Femur (tissue), 1 donor: Measurements from ENCODE around the gene PRRX2.

Source experiments
- DNase-seq: peaks from one replicate; pipeline ENCODE4 v3.0.0-alpha.2; 2017

Gene PRRX2

DNA sequence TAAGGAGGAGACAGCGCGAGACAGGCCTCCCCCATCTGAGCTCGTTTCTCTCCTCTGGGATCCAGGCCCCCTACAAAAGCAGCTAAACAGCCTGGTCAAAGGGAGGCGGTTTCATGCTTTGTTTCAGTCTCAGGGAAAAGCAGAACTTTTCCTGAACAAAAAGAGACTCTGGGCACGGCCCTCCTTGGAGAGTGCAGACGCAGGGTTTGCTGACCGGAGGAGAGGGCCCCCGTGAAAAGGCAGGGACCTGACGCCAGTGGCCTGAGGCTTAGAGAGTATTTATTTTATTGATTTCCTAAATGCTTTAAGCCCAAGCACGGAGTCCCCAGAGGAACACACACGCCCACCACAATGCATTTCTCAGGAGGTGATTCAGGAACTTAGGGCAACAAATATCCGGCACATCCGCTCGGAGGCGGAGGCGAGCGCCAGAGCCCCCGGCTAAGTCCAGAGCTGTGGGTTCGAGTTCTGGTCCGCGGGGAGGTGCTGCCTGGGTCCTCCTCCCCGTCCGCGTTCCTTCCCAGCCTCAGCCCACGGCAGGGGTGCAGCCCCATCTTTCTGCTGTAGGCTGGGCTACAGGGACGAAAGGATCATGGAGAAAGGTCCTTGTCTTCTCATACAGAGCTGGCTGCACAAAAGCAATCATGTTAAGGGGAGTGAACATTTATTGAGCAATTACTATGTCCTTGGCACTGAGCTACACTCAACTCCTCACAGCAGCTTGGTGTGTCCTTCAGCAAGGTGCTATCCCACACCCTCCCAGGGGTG is 47.4 kb downstream of the PRRX2 start:
- DNase-seq: peak; percentile 48

- DNase-seq: no peak
These were observed 47.9 kb downstream of the PRRX2 start for GRCh38 chr9:129713402-129713679.

DNA sequence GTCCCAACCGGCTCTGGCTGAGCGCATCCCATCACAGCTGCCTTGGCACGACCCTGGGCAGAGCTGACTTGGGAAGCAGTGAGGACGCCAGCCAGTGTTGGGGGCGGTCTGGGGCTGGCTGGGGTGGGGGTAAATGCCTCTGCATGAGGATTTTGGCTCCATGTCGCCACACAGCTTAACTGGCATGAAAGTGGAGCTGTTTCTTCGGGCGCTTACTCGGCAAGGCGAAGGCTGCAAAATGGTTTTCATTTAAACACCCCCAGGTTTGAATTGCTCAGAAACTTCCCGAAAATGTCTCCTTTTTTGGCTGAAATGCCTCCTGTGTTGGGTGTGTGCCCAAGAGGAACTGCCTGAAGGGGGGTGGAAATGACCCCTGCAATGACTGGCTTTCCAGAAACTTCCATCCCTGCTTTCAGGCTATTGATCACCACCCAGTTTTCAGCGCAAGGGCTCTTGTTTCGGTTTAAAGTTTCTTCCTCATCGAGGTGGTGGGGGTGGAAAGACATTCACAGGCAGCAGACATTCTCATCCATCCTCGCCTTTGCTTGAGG is 49.1 kb downstream of the PRRX2 start:
- DNase-seq: peak; percentile 68

GRCh38 chr9:129716091-129716490 is 50.6 kb downstream of the PRRX2 start:
- no peak for DNase-seq

GRCh38 chr9:129717991-129718390 is 52.5 kb downstream of the PRRX2 start:
- DNase-seq: no peak

DNA sequence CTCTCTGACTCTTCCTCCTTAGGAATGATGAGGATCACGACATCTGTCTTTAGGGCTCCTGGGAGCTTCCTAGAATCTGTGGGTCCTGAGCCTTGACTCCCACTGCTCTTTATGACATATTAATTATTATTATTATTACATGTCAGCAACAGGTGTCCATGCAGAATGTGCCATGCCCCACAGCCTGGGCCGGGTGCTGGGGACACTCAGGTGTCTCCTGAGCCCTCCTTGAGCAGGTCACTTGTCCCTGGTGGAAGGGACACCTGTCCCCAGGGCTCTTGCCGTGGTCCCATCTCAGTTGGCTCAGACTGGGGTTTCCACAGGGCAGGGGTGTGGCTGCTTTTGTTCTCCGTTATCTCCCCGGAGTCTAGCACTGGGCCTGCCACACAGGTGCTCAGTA is 53.2 kb downstream of the PRRX2 start:
- no peak for DNase-seq

DNA sequence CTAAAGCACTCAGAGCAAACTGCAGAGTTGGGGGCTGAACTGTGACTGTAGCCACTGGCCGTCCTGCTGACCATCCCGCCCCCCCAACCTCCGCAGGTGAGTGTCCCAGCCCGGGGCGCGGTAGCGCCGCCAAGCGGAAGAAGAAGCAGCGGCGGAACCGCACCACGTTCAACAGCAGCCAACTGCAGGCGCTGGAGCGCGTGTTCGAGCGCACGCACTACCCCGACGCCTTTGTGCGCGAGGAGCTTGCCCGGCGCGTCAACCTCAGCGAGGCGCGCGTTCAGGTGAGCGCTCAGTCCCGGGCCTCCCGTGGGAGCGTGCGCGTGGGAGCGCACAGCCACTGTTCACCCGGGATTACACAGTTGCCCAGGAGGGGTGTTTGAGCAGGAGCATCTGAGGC is 53.7 kb downstream of the PRRX2 start:
- DNase-seq: no peak

- no peak for DNase-seq
These were observed 54.9 kb downstream of the PRRX2 start for GRCh38 chr9:129720181-129720864.

- DNase-seq: no peak
These were observed 55.6 kb downstream of the PRRX2 start for GRCh38 chr9:129720865-129721545.

- no peak for DNase-seq
These were observed 57.5 kb downstream of the PRRX2 start for GRCh38 chr9:129722913-129723312.

DNA sequence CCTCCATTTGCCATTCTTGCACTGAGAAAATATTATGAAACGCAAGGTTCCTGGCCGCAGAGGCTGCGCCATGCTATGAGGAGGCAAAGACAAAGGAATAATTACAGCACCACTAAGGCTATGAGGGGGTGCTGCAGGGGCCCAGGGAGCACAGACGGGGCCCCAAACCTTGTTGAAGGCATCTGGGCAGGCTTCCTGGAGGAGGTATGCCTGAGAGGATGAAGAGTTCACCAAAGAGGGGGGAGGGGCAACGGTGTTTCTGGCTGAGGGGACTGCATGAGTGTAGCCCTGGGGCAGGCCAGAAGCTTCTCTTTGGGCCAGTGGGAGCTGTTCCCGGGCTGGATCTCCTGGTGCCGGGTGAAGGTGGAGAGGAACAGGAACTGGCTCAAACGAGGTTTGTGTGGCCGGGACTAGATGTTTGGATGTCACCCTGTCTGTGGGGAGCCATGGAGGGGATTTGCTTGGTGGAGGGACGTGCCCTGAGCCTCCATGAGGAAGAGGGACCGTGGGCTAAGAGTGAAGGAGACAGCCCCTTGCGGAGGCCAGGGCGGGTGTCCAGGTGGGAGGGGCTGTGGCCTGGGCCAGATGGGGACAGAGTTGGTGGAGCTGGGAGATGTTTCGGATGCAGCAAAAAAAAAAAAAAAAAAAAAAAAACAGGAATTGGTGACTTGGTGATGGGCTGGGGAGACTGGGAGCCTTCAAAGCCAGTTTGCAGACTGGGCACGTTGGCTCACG is 59.2 kb downstream of the PRRX2 start:
- no peak for DNase-seq

DNA sequence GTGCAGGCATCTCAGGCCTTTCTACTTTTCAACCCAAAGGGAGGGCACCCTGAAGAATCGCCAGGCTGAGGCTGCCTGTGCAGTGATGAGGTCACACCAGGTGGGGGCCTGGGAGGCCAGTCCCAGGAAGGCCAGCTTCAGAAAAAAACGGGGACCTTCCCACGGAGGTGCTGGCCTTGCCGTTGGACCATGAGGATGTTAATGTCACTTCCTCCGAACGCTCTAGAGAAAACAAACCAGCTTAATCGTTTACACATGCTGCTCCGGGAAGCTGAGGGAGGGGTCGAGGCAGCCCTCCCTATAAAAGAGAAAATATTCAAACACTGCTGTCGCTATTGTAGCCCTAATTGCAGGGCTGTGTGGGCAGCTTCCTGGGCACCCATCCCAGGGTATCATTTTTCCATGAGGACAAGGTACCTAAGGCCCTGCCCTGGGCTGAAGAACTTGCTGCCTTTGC is 60.4 kb downstream of the PRRX2 start:
- DNase-seq: peak; percentile 81

- DNase-seq: peak; percentile 88
These were observed 61.1 kb downstream of the PRRX2 start for GRCh38 chr9:129726322-129727160.

- no peak for DNase-seq
These were observed 63.3 kb downstream of the PRRX2 start for GRCh38 chr9:129728744-129729143.

- DNase-seq: no peak
These were observed 66.1 kb downstream of the PRRX2 start for GRCh38 chr9:129731477-129732085.

- DNase-seq: no peak
These were observed 66.7 kb downstream of the PRRX2 start for GRCh38 chr9:129732100-129732499.

DNA sequence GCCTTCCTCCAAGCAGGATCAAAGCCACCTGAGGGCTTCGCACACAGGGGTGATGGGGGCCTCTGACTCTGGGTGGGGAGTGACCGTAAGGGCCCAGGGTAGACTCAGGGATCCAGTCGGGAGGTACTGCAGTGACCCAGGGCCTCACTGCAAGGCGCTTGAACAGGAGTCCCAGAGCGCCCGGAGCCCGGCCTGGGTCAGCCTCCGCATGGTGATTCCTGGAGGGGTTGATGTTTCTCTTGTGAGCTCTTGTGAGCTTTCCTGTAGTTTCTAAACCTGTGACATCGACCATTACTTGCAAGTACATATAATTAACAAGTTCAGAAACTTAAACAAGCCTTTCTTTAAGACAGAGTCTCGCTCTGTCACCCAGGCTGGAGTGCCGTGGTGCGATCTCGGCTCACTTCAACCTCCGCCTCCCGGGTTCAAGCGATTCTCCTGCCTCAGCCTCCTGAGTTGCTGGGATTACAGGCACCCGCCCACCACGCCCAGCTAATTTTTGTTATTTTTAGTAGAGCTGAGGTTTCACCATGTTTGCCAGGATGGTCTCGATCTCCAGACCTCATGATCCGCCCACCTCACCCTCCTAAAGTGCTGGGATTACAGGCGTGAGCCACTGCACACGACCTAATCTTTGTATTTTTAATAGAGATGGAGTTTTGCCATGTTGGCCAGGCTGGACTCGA is 67.6 kb downstream of the PRRX2 start:
- no peak for DNase-seq

DNA sequence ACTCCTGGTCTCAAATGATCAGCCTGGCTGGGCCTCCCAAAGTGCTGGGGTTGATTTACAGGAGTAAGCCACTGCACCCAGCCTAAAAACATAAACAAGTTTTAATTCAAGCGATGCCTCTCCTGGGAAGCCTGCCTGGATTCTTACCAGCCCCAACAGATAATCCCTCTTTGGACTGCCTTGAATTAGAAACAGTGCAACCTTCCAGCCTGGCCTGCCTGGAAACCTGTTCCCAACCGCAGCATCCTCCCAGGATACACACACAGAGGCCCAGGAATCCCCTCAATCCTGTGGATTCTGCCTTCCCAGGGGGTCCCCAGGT is 68.1 kb downstream of the PRRX2 start:
- DNase-seq: no peak

DNA sequence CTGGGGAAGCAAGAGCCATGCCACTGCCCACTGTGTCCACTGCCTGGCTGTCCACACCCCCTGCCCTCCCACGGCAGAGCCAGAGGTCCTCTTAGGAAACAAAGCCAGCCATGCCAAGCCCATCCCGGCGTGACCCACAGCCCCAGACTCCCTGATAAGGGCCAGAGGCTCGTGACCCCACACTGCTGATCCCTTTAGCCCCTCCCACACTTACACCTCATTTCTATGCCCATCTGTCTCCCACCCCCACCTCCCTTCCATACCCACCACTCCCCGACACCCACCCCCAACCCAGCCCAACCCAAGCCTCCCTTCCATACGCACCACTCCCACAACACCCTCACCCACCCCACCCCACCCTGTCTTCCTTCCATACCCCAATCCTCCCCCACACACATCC is 70.1 kb downstream of the PRRX2 start:
- DNase-seq: no peak

- DNase-seq: no peak
These were observed 70.9 kb downstream of the PRRX2 start for GRCh38 chr9:129736334-129736733.
